ENCODE measurements around the gene ZNF534. TPM values are rescaled to one million over a fixed set of nuclear protein-coding genes. Genes with fewer than 3 reads are reported as not detected.

Gene ZNF534
- total and polyA plus RNA-seq, 9 of the 15 experiments (the other 6 are each of a cell fraction or from before 2014, with no cell fraction given), result 0.08 to 0.33 (median 0.22) TPM; not detected in 1

GRCh38 chr19:52464798-52465470, 36.0 kb downstream of the ZNF534 start:
- Histone ChIP-seq H3K9me1 (ENCODE audit: control insufficient read depth, insufficient read depth, low read length) (no peaks in the 10 kb centered on the region), H3K4me2 (ENCODE audit: insufficient read depth, low read length) (no peak overlapping the region), H3K9ac (ENCODE audit: insufficient read depth in 1 of 2, low read depth in 2 of 2, low read length in 2 of 2) (no peak overlapping the region), H2AFZ (ENCODE audit: low read depth, low read length) (no peak overlapping the region), H3K4me1 (replicated peaks in 1 of 2; ENCODE audit: control insufficient read depth in 2 of 2, insufficient read depth in 2 of 2, low read length in 2 of 2) (no peaks in the 10 kb centered on the region), H3K4me3 (no peak overlapping the region), H3K36me3 (ENCODE audit: control insufficient read depth, insufficient read depth, low read length) (no peaks in the 10 kb centered on the region), H3K9me3 (replicated peaks; ENCODE audit: control insufficient read depth, insufficient read depth, low read depth, low read length) (0 out of 2 replicates have a peak, but pooled peaks cover 1% of the 10 kb centered on the region), H3K79me2 (ENCODE audit: control insufficient read depth, insufficient read depth, low read length) (no peaks in the 10 kb centered on the region), H3K27ac (ENCODE audit: extremely low read depth, low read depth, low read length) (no peak overlapping the region), H4K20me1 (replicated peaks; ENCODE audit: control insufficient read depth, insufficient read depth, low read length) (no peaks in the 10 kb centered on the region), H3K27me3 (ENCODE audit: control insufficient read depth in 2 of 2, insufficient read depth in 2 of 2, low read length in 2 of 2) (no peaks in the 10 kb centered on the region)
- intact Hi-C loops (cut with micrococcal nuclease) (loop anchor here (10.0 kb wide), 1 partner anchor 220 kb away; no protein-coding TSS in a partner anchor), in situ Hi-C loops (cut with MboI) (no loop called here)
- BruUV-seq (replicated peaks), result no TSS peak
- 11% methylated on average over 14 of the region's 14 CpGs for WGBS (ENCODE audit: insufficient coverage, low coverage, missing lambda C conversion rate)
- POLR2A ChIA-PET, result interaction anchor here (0.7 kb wide), 1 partner anchor 284 kb away, joined by 3 read pairs; no protein-coding TSS in a partner anchor
- DNase-seq (ENCODE audit: extremely low read depth in 1 of 4, low spot score in 3 of 4), result peak; percentile 48 to 64 (median 60)
- ATAC-seq, result no peak
- CTCF ChIA-PET (ENCODE audit: low intra/inter-chr PET ratio), result no interaction called here
- peak; percentile 85 for FAIRE-seq
- TF ChIP-seq EZH2 (IDR thresholded peaks at IDR 0.05; ENCODE audit: borderline replicate concordance, low read depth, low read length) (no peak), RAD21 (CRISPR knock-in tag; conservative IDR thresholded peaks at IDR 0.05 in 1 of 2, IDR thresholded peaks at IDR 0.05 in 1 of 2) (peak; percentile 35 to 71), MEIS2 (IDR thresholded peaks at IDR 0.05; ENCODE audit: partially characterized antibody) (peak; percentile 78), THRAP3 (IDR thresholded peaks at IDR 0.05; ENCODE audit: borderline replicate concordance) (no peak), SOX6 (IDR thresholded peaks at IDR 0.05) (no peak), TEAD4 (IDR thresholded peaks at IDR 0.05; ENCODE audit: low read length) (0 out of 2 replicates have a peak, but pooled peaks have one; percentile 14), TEAD4 (CRISPR knock-in tag; IDR thresholded peaks at IDR 0.05; ENCODE audit: borderline replicate concordance) (no peak), L3MBTL2 (IDR thresholded peaks at IDR 0.05) (no peak), ZNF445 (CRISPR knock-in tag; IDR thresholded peaks at IDR 0.05; ENCODE audit: low read depth) (no peak)
- TF ChIP-seq, protein P1, sequence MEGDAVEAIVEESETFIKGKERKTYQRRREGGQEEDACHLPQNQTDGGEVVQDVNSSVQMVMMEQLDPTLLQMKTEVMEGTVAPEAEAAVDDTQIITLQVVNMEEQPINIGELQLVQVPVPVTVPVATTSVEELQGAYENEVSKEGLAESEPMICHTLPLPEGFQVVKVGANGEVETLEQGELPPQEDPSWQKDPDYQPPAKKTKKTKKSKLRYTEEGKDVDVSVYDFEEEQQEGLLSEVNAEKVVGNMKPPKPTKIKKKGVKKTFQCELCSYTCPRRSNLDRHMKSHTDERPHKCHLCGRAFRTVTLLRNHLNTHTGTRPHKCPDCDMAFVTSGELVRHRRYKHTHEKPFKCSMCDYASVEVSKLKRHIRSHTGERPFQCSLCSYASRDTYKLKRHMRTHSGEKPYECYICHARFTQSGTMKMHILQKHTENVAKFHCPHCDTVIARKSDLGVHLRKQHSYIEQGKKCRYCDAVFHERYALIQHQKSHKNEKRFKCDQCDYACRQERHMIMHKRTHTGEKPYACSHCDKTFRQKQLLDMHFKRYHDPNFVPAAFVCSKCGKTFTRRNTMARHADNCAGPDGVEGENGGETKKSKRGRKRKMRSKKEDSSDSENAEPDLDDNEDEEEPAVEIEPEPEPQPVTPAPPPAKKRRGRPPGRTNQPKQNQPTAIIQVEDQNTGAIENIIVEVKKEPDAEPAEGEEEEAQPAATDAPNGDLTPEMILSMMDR (IDR thresholded peaks at IDR 0.05 in 2 of 3, conservative IDR thresholded peaks at IDR 0.05 in 1 of 3; ENCODE audit: insufficient read depth in 2 of 3, low read depth in 1 of 3, low read length in 3 of 3), result peak; percentile 53 to 68 (median 63)
- TF ChIP-seq, protein P2, sequence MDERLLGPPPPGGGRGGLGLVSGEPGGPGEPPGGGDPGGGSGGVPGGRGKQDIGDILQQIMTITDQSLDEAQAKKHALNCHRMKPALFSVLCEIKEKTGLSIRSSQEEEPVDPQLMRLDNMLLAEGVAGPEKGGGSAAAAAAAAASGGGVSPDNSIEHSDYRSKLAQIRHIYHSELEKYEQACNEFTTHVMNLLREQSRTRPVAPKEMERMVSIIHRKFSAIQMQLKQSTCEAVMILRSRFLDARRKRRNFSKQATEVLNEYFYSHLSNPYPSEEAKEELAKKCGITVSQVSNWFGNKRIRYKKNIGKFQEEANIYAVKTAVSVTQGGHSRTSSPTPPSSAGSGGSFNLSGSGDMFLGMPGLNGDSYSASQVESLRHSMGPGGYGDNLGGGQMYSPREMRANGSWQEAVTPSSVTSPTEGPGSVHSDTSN (CRISPR knock-in tag; IDR thresholded peaks at IDR 0.05; ENCODE audit: low read depth), result no peak
- TF ChIP-seq, protein P2 (tag; conservative IDR thresholded peaks at IDR 0.05; ENCODE audit: low read depth), result peak; percentile 44; the same call in 1 of the 2 replicates
